Measurements from ENCODE around the gene DLG5.

DLG5 gene

GRCh38 chr10:77836299-77836820 is 90.2 kb downstream of the DLG5 start:
- DNase-seq = no peak
- no peak for TF ChIP-seq CTCF (IDR thresholded peaks at IDR 0.05; ENCODE audit: low read depth, low read length)

GRCh38 chr10:77835669-77836086 is 90.9 kb downstream of the DLG5 start:
- no peak for DNase-seq
- no peaks in the 10 kb centered on the region for H3K27me3 ChIP-seq (ENCODE audit: insufficient read depth, low read depth, severe bottlenecking)
- peaks cover 90% of the 10 kb centered on the region for H3K36me3 ChIP-seq
- H3K9me3 ChIP-seq (ENCODE audit: severe bottlenecking) = no peaks in the 10 kb centered on the region
- TF ChIP-seq CTCF (IDR thresholded peaks at IDR 0.05; ENCODE audit: low read depth, low read length) = no peak
- no peak overlapping the region for H3K27ac ChIP-seq
- no peak overlapping the region for H3K4me3 ChIP-seq (ENCODE audit: low read depth, low read length)

More at GRCh38 chr10:77836299-77836820, 90.2 kb downstream of the DLG5 start:
- no peak overlapping the region for H3K4me3 ChIP-seq (ENCODE audit: low read depth, low read length)
- H3K36me3 ChIP-seq = peaks cover 90% of the 10 kb centered on the region
- no peaks in the 10 kb centered on the region for H3K27me3 ChIP-seq (ENCODE audit: insufficient read depth, low read depth, severe bottlenecking)
- no peak overlapping the region for H3K27ac ChIP-seq
- no peaks in the 10 kb centered on the region for H3K9me3 ChIP-seq (ENCODE audit: severe bottlenecking)

DNA sequence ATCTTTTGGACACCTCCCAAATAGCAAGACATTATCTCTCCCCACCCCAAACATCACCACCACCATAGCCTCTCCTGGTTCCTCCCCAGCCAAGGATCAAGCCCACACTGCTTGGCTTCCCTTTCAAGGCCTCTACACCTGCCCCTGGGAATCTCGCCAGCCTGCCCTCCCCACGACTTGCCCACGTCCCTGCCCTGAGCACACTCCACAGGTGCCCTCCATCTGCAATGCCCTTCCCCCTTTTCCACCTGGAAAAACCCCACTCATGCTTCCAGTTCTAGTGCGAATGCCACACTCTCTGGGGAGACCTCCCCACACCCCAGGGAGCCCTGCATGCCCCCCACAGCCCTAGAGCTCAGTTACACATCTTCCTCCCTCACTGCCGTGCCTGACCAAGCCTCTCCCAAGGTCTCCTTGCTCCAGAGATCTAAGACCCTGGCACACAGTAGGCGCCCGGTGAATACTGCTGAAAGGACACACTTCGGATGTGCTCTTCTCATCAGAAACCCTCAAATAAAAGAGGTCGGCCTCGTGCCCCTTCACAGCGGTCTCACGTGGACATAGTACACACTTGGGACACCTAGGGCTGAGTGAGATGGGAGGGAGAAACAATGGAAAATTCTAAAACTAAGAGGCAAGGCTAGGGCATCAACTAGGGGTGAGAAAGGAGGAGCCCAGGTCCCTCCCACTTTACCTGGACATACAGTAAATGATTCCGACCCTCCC is 91.4 kb downstream of the DLG5 start:
- Histone ChIP-seq H3K4me3 (ENCODE audit: low read depth, low read length) (no peak overlapping the region), H3K36me3 (peaks cover 90% of the 10 kb centered on the region), H3K9me3 (ENCODE audit: severe bottlenecking) (no peaks in the 10 kb centered on the region), H3K27ac (no peak overlapping the region), H3K27me3 (ENCODE audit: insufficient read depth, low read depth, severe bottlenecking) (no peaks in the 10 kb centered on the region)
- no peak for TF ChIP-seq CTCF (IDR thresholded peaks at IDR 0.05; ENCODE audit: low read depth, low read length)
- no peak for DNase-seq

GRCh38 chr10:77834540-77834939 is 92.0 kb downstream of the DLG5 start:
- peaks cover 90% of the 10 kb centered on the region for H3K36me3 ChIP-seq

GRCh38 chr10:77833792-77834191 is 92.8 kb downstream of the DLG5 start:
- no peak for DNase-seq
- no peaks in the 10 kb centered on the region for H3K27me3 ChIP-seq (ENCODE audit: insufficient read depth, low read depth, severe bottlenecking)
- no peaks in the 10 kb centered on the region for H3K9me3 ChIP-seq (ENCODE audit: severe bottlenecking)
- TF ChIP-seq CTCF (IDR thresholded peaks at IDR 0.05; ENCODE audit: low read depth, low read length) = no peak
- H3K36me3 ChIP-seq = peaks cover 90% of the 10 kb centered on the region
- no peak overlapping the region for H3K4me3 ChIP-seq (ENCODE audit: low read depth, low read length)
- no peak overlapping the region for H3K27ac ChIP-seq

More at GRCh38 chr10:77834540-77834939, 92.0 kb downstream of the DLG5 start:
- no peak for DNase-seq
- no peaks in the 10 kb centered on the region for H3K27me3 ChIP-seq (ENCODE audit: insufficient read depth, low read depth, severe bottlenecking)
- H3K4me3 ChIP-seq (ENCODE audit: low read depth, low read length) = no peak overlapping the region
- no peaks in the 10 kb centered on the region for H3K9me3 ChIP-seq (ENCODE audit: severe bottlenecking)
- no peak overlapping the region for H3K27ac ChIP-seq
- no peak for TF ChIP-seq CTCF (IDR thresholded peaks at IDR 0.05; ENCODE audit: low read depth, low read length)

All from WERI-Rb-1 (cell line).